Panc1 (cell line): ENCODE measurements around the gene S100A2.

Experiments used
- POLR2AphosphoS5 ChIP-seq: IDR thresholded peaks from 2 replicates; pipeline ENCODE4 v1.6.1; 2012; ENCODE audit warnings: mild to moderate bottlenecking, low read depth, low read length, moderate library complexity
- TCF7L2 ChIP-seq: IDR thresholded peaks from 2 replicates; pipeline ENCODE4 v1.6.1; 2011; ENCODE audit warnings: mild to moderate bottlenecking, low read depth, low read length, inconsistent platforms
- TF ChIP-seq, protein P1 (sequence below): fragments of 450-650 bp; IDR thresholded peaks from 2 replicates; pipeline ENCODE4 v1.5.1; 2017; ENCODE audit warnings: mild to moderate bottlenecking
- TF ChIP-seq, protein P2 (sequence below), 2 experiments: IDR thresholded peaks; 2 replicates each; pipeline ENCODE4 v1.6.1; 2011 to 2012; ENCODE audit warnings: low read depth in 2 of 2, control low read depth in 1 of 2, low read length in 1 of 2, mild to moderate bottlenecking in 1 of 2, moderate library complexity in 1 of 2; ENCODE audit not compliant: insufficient read depth in 1 of 2

DNA sequence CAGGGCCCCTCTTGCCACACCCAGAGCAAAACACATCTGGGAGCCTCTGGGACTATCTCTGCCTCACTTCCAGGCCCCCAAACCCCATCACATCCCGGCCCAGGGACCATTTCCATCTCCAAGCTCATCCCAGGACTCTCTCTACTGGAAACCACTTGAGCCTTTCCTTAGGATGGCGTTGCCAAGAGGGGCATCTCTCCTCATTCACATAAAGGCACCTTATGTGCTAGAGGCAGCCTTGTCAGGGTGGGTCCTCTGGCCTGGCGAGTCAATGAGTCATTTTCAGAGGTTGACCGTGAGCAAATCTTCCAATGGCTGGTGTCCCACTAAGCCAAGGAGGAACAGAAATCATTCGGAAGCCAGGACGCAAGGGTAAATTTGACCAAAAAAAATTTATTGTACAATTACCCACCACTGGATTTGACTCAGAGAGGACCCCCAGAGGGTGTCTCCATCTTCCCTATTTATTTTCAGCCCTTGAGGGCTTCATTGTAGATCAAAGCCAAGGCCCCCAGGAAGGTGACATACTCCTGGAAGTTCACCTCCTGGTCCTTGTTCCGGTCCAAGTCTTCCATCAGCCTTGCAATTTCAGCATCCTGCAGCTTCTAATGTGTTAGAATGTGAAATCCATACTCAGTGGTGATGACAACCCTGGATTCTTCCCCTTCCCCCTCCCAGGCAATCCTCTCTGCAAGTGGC, 31.3 kb downstream of the S100A2 start:
- TF ChIP-seq, protein P1, sequence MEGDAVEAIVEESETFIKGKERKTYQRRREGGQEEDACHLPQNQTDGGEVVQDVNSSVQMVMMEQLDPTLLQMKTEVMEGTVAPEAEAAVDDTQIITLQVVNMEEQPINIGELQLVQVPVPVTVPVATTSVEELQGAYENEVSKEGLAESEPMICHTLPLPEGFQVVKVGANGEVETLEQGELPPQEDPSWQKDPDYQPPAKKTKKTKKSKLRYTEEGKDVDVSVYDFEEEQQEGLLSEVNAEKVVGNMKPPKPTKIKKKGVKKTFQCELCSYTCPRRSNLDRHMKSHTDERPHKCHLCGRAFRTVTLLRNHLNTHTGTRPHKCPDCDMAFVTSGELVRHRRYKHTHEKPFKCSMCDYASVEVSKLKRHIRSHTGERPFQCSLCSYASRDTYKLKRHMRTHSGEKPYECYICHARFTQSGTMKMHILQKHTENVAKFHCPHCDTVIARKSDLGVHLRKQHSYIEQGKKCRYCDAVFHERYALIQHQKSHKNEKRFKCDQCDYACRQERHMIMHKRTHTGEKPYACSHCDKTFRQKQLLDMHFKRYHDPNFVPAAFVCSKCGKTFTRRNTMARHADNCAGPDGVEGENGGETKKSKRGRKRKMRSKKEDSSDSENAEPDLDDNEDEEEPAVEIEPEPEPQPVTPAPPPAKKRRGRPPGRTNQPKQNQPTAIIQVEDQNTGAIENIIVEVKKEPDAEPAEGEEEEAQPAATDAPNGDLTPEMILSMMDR: no peak
- TF ChIP-seq, protein P2, sequence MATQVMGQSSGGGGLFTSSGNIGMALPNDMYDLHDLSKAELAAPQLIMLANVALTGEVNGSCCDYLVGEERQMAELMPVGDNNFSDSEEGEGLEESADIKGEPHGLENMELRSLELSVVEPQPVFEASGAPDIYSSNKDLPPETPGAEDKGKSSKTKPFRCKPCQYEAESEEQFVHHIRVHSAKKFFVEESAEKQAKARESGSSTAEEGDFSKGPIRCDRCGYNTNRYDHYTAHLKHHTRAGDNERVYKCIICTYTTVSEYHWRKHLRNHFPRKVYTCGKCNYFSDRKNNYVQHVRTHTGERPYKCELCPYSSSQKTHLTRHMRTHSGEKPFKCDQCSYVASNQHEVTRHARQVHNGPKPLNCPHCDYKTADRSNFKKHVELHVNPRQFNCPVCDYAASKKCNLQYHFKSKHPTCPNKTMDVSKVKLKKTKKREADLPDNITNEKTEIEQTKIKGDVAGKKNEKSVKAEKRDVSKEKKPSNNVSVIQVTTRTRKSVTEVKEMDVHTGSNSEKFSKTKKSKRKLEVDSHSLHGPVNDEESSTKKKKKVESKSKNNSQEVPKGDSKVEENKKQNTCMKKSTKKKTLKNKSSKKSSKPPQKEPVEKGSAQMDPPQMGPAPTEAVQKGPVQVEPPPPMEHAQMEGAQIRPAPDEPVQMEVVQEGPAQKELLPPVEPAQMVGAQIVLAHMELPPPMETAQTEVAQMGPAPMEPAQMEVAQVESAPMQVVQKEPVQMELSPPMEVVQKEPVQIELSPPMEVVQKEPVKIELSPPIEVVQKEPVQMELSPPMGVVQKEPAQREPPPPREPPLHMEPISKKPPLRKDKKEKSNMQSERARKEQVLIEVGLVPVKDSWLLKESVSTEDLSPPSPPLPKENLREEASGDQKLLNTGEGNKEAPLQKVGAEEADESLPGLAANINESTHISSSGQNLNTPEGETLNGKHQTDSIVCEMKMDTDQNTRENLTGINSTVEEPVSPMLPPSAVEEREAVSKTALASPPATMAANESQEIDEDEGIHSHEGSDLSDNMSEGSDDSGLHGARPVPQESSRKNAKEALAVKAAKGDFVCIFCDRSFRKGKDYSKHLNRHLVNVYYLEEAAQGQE (IDR thresholded peaks at IDR 0.05; ENCODE audit: insufficient read depth in 1 of 2, low read depth in 2 of 2, low read length in 1 of 2): no peak
- TF ChIP-seq TCF7L2 (no peak), POLR2AphosphoS5 (no peak; the same call in 1 of the 2 replicates)
